ENCODE results near the gene ZCCHC3. TPM values are rescaled to one million over a fixed set of nuclear protein-coding genes. Genes with fewer than 3 reads are reported as not detected.

ZCCHC3 gene
- total RNA-seq, 1 donor, result 9.0 TPM

- Histone ChIP-seq H3K79me2 (ENCODE audit: insufficient read depth, low read length) (peaks cover 7% of the 10 kb centered on the region), H3K4me1 (ENCODE audit: insufficient read depth, low read length) (peaks cover 13% of the 10 kb centered on the region), H3K36me3 (ENCODE audit: insufficient read depth, low read length) (no peaks in the 10 kb centered on the region), H4K20me1 (ENCODE audit: insufficient read depth, low read length) (peaks cover 10% of the 10 kb centered on the region), H3K4me2 (ENCODE audit: insufficient read depth, low read length) (no peak overlapping the region), H3K4me3 (ENCODE audit: insufficient read depth, low read length) (no peak overlapping the region), H3K27me3 (ENCODE audit: insufficient read depth, low read length) (no peaks in the 10 kb centered on the region), H2AFZ (ENCODE audit: low read length) (no peak overlapping the region), H3K9me3 (ENCODE audit: low read depth, low read length) (no peaks in the 10 kb centered on the region), H3K27ac (ENCODE audit: low read depth, low read length) (no peak overlapping the region)
- no peak for DNase-seq (ENCODE audit: insufficient read length, low spot score, missing footprints)
- TF ChIP-seq, protein P1, sequence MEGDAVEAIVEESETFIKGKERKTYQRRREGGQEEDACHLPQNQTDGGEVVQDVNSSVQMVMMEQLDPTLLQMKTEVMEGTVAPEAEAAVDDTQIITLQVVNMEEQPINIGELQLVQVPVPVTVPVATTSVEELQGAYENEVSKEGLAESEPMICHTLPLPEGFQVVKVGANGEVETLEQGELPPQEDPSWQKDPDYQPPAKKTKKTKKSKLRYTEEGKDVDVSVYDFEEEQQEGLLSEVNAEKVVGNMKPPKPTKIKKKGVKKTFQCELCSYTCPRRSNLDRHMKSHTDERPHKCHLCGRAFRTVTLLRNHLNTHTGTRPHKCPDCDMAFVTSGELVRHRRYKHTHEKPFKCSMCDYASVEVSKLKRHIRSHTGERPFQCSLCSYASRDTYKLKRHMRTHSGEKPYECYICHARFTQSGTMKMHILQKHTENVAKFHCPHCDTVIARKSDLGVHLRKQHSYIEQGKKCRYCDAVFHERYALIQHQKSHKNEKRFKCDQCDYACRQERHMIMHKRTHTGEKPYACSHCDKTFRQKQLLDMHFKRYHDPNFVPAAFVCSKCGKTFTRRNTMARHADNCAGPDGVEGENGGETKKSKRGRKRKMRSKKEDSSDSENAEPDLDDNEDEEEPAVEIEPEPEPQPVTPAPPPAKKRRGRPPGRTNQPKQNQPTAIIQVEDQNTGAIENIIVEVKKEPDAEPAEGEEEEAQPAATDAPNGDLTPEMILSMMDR (IDR thresholded peaks at IDR 0.05; ENCODE audit: extremely low read depth, low read depth, low read length), result no peak
These were observed 8.4 kb downstream of the ZCCHC3 start for GRCh38 chr20:305745-306144.

GRCh38 chr20:308427-309038 lies 11.2 kb downstream of the ZCCHC3 start:
- TF ChIP-seq, protein P1 (IDR thresholded peaks at IDR 0.05; ENCODE audit: extremely low read depth, low read depth, low read length), result no peak
- Histone ChIP-seq H3K4me3 (ENCODE audit: insufficient read depth, low read length) (no peak overlapping the region), H3K27me3 (ENCODE audit: insufficient read depth, low read length) (no peaks in the 10 kb centered on the region), H3K4me2 (ENCODE audit: insufficient read depth, low read length) (no peak overlapping the region), H2AFZ (ENCODE audit: low read length) (no peak overlapping the region), H3K27ac (ENCODE audit: low read depth, low read length) (peak overlapping the region; percentile 98), H3K36me3 (ENCODE audit: insufficient read depth, low read length) (no peaks in the 10 kb centered on the region), H4K20me1 (ENCODE audit: insufficient read depth, low read length) (no peaks in the 10 kb centered on the region), H3K4me1 (ENCODE audit: insufficient read depth, low read length) (peaks cover 13% of the 10 kb centered on the region), H3K9me3 (ENCODE audit: low read depth, low read length) (no peaks in the 10 kb centered on the region), H3K79me2 (ENCODE audit: insufficient read depth, low read length) (no peaks in the 10 kb centered on the region)
- no peak for DNase-seq (ENCODE audit: insufficient read length, low spot score, missing footprints)

DNA sequence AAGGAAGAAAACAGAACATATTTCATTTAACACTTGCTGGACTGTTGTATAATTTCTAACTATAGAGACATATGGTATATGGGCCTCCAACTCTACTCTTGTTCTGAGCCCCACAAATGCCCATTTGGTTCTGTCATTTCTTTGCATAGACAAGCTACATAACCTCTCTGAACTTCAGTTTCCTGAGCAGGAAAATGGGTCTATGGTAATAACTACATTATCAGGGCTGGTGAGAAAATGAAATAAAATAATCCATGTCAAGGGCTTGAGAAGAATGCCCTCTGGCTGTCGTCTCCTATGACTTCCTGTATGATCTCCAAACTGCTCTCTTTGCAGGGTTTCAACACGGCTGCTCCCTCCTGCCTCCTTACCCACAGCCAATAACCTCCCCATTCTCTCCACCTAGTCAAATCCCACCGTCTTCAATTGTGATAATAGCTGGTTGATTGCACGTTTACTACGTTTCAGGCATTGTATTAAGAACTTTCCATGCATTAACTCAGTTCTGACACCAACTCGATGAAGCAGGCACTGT lies 12.0 kb downstream of the ZCCHC3 start:
- no peaks in the 10 kb centered on the region for H4K20me1 ChIP-seq (ENCODE audit: insufficient read depth, low read length)
- DNase-seq (ENCODE audit: insufficient read length, low spot score, missing footprints), result peak; percentile 48
- H3K4me3 ChIP-seq (ENCODE audit: insufficient read depth, low read length), result peak overlapping the region; percentile 78
- TF ChIP-seq, protein P1 (IDR thresholded peaks at IDR 0.05; ENCODE audit: extremely low read depth, low read depth, low read length), result no peak
- H3K36me3 ChIP-seq (ENCODE audit: insufficient read depth, low read length), result no peaks in the 10 kb centered on the region
- H2AFZ ChIP-seq (ENCODE audit: low read length), result peak overlapping the region; percentile 96
- H3K9me3 ChIP-seq (ENCODE audit: low read depth, low read length), result no peaks in the 10 kb centered on the region
- H3K4me2 ChIP-seq (ENCODE audit: insufficient read depth, low read length), result peak overlapping the region; percentile 99
- H3K27ac ChIP-seq (ENCODE audit: low read depth, low read length), result peak overlapping the region; percentile 98
- peaks cover 16% of the 10 kb centered on the region for H3K4me1 ChIP-seq (ENCODE audit: insufficient read depth, low read length)
- no peaks in the 10 kb centered on the region for H3K27me3 ChIP-seq (ENCODE audit: insufficient read depth, low read length)
- H3K79me2 ChIP-seq (ENCODE audit: insufficient read depth, low read length), result no peaks in the 10 kb centered on the region

DNA sequence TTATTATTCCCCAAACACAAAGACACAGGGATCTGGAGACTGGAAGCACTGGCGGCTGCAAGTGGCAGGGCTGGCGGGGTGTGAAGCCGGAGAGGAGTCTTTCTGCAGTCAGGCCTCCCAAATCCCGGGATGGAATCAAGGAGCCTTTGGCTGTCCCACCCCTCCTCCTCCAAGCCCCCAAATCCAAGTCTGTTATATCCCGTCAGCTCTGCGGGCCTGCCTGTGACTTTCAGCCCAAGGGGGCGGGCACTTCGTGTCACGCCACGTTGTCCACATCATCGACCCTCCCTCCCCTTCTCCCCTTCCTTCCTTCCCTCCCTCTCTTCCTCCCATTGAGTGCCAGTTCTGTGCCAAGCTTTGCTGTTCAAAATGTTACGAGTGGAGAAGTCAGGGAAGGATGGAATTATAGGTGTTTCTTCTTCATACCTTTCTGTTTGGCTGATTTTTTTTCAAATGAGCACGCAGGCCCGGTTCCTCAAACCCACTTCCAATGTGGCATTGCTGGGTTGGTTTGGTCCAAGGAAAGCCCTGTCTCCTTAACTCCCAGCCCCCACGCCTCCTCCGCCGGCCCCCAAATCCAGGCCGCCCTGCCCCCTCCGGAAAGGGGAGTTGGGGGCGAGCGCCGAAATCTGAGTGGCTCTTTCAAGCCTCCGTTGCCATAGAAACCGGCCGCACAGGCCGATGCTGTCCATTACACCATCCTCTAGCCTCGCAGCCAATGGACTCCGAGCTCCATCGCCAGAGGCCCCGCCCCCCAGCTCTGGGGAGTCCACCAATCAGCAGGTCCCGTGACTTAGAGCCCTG lies 12.7 kb downstream of the ZCCHC3 start:
- H3K27me3 ChIP-seq (ENCODE audit: insufficient read depth, low read length), result no peaks in the 10 kb centered on the region
- TF ChIP-seq, protein P1 (IDR thresholded peaks at IDR 0.05; ENCODE audit: extremely low read depth, low read depth, low read length), result no peak
- no peaks in the 10 kb centered on the region for H3K79me2 ChIP-seq (ENCODE audit: insufficient read depth, low read length)

More for the DNA sequence above, 12.7 kb downstream of the ZCCHC3 start:
- no peaks in the 10 kb centered on the region for H3K9me3 ChIP-seq (ENCODE audit: low read depth, low read length)
- peak overlapping the region; percentile 98 for H3K27ac ChIP-seq (ENCODE audit: low read depth, low read length)
- peaks cover 16% of the 10 kb centered on the region for H3K4me1 ChIP-seq (ENCODE audit: insufficient read depth, low read length)
- H3K4me2 ChIP-seq (ENCODE audit: insufficient read depth, low read length), result peak overlapping the region; percentile 99
- peak overlapping the region; percentile 78 for H3K4me3 ChIP-seq (ENCODE audit: insufficient read depth, low read length)
- H4K20me1 ChIP-seq (ENCODE audit: insufficient read depth, low read length), result no peaks in the 10 kb centered on the region
- no peaks in the 10 kb centered on the region for H3K36me3 ChIP-seq (ENCODE audit: insufficient read depth, low read length)
- peak overlapping the region; percentile 96 for H2AFZ ChIP-seq (ENCODE audit: low read length)
- DNase-seq (ENCODE audit: insufficient read length, low spot score, missing footprints), result peak; percentile 99
